Hippocampal formation (tissue), 2 donors: ENCODE results near the gene SLC14A1.
A peak's percentile ranks its signal among the peaks of the same experiment; 100 is the strongest.

Experiments used
- DNase-seq, 2 donors: peaks; one replicate each; lab custom pipeline; 2025; lab: John Stamatoyannopoulos, UW

Gene SLC14A1

DNA sequence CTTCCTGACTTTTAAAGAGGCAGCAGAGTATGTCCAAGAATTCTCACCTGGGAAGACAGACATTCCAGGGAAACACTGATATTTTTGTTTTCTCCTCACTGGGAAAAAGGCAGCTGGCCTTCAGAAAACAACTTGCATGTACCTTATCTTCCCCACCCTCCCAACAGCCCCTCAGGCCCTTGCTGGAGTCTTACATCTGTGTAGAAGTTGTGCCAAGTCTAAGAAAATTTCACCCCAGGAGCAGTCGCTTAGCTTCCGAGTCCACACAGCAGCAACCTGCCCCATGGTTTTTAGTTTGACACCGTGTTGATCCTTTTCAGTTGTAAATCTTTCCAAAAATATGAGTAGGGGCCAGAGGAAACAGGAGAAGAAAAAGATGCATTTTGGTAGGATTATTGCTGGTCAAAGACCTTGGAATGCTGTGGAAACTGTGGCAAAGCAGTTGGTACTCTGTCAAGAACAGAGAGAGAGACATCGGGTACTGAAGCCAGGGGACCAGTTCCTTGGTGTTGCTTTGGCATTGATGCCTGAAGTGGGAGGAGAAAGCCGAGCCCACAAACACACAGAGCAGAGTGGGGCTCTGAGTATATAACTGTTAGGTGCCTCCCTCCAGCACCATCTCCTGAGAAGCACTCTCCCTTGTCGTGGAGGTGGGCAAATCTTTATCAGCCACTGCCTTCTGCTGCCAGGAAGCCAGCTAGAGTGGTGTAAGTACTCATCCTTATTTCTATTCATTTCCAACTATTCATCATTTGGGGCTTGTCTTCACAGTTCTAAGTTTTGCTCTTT lies at the start of gene SLC14A1:
SLC14A1 (plus strand) TSS at position 615 of the 789 bp plus-strand sequence. CDS start 6,140 bp downstream, outside the sequence.
- no peak for DNase-seq

DNA sequence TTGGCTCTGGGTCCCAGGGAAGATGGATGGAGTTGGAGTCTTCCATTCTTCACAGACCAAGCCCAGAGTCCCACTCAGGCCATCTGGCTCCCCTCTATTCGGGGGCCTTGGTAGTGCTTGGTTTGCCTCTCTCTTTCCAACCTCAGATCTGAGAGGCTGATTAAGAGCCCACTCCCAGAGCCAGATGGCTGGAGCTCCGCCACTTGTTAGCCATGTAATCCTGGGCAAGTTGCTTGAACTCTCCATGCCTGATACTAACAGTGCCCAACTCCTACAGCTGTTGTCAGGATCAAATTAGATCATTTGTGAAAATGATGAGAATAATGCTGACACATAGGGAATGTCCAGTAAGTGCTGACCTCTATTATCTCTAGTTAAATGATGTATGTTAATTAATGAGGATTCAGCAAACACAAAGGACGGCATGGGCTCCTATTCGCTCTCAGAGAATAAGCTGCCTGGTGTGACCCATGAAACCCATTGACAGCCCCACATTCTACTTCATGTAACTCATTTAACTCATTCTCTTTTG lies 46.6 kb upstream of the SLC14A1 start:
- no peak for DNase-seq

DNA sequence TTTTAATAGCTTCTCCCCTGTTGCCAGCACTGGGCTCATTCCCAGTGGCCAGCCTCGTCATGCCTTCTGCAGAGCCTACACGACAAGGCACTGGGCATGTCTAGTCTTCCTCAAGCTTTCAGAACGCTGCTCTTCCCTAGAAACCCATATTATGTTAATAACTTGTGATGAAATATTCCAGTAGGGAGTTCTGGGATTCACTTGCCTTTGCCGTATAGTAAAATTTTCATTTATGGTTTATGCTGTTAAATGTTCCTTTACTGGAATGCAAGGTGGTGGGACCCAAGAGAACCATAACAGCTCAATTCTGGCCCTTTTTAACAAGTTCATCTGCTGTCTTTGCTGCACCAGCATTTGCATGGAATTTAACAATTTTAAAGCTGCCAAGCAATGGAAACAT lies 45.5 kb upstream of the SLC14A1 start:
- DNase-seq, result no peak

DNA sequence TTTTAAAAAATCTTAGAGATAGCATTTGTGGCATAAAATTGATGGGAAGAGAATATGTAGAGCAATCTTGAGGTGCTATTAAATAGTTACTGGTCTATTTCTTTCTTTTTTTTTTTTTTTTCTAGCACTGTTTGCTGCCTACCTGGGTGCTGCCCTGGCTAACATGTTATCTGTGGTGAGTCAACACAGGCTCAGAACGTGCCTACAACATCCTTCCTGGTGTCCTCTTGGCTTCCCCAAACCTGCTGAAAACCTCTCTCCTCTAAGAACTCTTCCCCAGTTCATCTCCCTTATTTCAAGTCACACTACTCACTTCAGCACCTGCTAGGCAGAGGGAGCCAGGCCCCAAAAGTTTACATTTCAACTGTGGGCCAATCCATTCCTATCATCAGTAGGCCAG lies 45.1 kb upstream of the SLC14A1 start:
- no peak for DNase-seq

DNA sequence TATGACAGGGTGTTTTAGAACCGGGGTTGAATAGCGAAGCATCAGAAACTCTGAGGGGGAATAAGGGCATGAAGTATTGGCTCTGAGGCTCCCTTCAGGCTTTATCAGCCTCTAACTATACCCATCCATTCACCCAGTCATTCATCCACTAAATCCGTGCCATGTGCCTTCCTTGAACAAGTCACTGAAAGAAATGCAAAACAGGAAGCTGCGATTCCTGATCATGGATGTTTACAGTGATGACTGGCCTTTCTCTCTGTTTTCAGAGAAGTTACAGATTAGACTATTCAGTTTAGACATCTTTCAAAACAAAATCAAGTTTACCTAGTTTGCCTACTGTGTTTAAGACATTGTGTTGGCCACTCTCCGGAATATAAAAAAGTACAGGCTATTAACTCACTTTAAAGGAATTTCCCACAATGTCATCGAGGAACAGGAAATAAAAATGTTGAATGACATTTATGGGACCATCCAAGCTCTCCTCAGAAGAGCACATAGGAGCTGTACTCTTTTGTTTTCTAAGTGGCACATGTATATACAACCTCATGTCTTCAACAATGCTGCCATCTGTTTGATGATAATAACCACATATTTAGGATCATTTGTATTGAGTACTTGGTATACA lies 43.8 kb upstream of the SLC14A1 start:
- DNase-seq, result no peak

DNA sequence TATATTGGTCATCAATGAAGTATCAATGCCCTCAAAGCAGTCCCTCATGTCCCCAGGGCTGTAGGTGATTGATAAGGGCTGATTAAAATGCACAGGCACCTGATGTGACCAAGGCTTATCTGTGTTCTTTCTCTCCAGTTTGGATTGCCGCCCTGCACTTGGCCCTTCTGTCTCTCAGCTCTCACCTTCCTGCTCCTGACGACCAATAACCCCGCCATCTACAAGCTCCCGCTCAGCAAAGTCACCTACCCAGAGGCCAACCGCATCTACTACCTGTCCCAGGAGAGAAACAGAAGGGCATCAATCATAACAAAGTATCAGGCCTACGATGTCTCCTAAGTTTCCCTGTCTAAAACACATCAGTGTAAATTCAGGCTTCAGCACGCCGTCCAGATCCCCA lies 41.8 kb upstream of the SLC14A1 start:
- DNase-seq, result no peak

DNA sequence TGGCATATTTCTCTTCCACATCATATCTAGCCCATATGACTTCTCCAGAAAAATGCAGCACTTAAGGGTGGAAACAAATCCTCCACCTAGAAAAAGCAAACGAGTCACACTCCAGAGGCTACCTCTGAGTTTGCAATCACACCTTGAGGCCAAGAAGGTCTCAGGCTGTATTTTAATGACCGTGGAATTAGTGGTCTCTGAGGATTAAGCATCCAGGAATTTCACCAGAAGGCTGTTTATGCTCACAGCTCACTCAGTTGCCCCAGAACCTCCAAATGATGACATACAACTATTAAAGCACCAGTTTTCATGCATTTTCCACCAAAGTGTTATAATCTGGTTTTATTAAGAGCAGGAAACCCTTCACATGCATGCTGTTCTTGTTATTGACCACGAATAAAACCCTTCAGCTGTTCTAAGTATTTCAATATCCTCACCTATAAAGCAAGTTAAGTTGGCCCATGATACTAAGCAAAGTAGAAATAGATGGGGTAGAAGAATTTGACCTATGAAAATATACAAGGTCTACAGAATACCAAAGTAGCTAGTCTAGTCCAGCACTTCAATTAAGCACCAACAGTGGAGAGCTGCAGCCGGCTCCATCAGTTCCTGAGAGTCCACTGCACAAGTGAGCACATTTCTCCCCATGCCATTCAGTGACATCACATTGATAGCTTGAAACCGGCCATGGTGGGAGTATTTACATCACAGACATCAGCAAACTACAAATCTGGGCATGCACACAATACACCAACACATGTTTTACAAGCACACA lies 39.5 kb upstream of the SLC14A1 start:
- no peak for DNase-seq

DNA sequence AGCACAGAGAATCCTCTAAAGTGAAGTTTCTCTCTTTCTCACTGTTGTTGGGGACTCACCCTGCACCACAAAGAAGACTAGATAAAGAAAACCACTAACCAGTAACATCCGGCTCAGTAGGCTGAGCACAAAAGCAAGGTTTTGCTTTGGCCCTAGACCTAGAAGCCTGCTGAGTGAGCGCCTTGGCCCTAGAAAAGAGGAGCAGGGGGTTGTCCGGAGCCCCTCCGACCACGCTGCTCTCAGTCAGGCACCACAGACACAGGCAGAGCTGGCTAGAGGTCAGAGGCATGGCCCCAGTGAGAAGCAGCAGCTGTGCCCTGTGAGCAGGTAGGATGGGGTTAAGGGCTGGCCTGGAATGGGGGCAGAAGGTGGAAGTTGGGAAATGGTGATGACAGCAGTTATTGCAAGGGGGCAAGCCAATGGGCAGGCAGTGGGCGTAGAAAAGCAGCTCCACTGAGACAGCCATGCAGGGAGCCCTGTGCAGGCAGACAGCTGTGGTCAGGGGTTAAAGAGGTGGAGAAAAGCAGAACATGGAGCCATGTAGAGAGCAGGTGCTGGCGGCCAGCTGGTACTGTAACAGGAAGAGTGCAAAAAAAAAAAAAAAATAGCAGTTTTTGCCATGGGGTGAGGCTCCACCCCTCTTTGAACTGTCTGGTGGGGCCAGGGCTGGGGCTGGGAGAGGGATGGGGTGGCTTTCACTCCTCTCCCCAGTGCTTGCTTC lies 36.9 kb upstream of the SLC14A1 start:
- DNase-seq, result no peak

DNA sequence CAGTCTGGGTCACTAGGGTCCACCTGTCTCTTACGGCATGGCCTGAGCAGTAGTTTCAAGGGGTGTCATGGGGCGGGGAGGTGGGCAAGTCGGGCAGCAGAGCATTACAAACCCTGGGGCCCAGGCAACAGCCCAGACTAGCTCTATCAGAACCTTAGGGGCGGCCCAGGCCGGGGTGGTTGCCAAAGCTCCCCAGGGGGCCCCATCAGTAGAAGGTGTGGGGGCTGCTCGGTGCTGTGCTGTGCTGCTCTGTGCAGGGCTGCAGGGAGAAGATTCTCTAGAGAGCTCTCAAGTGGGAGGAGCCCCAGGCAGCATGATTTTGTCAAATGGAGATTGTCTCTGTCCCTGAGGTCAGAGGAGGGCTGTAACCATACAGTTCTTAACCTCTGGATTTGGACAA lies 36.4 kb upstream of the SLC14A1 start:
- no peak for DNase-seq

DNA sequence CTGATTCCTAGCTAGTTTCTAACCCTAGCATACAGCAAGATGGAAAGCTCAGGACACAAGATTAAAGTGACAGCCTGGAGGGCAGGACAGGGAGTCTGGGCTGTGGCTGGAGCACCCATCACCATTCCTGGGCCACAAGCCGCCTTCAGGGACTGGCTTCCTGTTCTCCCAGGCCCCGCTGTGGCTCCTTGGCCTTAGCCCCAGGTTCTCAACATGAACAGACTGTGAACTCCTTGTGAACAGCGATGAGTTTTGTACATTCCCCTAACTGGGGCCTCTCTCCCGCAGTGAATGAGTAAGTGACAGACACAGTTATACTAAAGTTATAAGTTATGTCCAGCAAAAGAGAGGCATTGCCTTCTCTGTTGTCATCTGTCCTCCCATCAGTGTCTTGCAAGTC lies 35.9 kb upstream of the SLC14A1 start:
- DNase-seq, result no peak

DNA sequence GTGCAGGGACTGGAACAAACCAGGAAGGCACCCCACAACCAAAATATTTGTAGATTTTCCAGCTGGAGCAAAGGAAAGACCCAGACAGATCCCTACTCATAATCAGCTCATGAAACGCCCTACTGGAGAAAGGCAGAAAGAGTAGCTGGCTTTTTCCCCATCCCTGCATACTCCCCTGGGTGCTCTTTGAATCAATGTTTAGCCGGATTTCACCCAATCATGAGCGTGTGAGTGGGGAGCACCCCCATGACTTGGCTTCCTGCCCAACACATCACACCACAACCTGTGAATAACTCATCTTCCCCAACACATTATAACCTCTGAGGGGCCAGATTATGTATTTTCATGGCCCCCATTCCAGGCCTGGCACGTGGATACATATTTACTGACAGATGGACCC lies 35.1 kb upstream of the SLC14A1 start:
- DNase-seq, result no peak

DNA sequence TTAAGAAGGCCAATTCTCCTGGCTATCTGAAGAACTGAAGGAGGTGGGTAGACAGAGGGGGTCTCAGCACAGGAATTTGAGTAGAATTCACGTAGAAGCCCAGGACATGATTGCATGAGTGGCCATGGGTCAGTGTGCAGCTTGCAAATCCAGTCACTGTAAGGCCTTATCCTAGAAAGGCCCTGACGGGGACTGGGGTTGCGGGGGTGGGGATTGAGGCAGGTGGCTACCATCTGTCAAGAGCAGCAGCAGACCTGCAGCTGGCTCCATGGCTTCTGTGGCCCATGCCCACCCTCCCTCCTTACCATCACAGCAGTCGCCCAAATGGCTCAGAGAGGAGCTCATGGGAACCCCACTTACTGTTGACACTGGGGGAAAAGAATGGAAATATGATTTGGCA lies 34.6 kb upstream of the SLC14A1 start:
- DNase-seq, result no peak

DNA sequence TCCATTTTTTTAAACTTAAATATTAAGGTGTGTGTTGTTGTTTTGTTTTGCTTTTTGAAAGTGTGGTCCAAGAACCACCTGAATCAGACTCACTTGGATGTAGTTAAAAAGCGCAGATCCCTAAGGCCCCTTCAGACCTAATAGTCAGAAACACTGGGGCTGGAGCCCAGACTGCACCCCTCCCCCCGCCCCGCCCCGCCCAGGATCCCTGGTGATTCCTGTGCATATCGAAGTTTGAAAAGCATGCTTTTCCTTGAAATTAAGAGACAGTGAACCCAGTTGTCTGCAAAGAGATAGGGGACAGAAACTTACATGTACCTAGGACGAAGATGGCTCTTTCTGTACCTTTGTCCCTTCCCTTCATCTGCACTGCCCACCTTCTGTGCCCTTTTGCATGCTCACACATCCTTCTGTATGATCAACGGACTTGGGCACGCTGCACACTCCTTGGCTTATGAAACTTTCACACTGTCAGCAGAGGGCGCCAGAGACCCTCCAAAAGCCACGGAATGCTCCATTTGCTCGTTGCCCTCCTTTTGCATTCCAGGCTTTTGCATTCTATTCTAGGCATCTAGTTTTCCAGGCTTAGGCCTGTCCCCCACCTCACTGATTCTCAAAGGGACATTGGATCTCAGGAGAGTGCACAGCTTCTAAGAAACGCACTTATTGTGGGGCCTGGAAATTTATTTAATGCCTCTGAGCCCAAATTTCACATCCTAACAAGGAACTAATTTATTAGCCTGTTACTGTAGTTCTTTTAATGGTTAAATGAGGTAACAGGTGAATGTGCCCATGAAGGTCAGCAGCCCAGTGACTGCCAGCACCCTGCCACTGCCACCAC lies 32.8 kb upstream of the SLC14A1 start:
- DNase-seq, result peak; percentile 62 to 70

DNA sequence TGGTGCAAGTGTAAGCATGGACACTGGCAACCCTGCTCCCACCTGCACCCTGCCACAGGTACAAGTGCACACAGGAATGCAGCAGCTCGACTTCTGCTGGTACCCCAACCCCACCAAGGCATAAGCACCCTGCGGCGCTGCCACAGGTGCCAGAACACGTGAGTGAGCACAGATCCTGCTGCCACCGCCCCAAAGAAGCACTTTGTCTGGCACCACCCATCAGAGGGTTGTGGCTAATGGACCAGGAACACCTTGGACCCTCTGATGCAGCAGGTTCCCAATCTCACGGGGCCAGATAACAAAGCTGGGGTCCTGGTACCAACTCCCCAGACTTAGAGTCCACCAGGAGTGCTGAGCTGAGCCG lies 32.2 kb upstream of the SLC14A1 start:
- no peak for DNase-seq

DNA sequence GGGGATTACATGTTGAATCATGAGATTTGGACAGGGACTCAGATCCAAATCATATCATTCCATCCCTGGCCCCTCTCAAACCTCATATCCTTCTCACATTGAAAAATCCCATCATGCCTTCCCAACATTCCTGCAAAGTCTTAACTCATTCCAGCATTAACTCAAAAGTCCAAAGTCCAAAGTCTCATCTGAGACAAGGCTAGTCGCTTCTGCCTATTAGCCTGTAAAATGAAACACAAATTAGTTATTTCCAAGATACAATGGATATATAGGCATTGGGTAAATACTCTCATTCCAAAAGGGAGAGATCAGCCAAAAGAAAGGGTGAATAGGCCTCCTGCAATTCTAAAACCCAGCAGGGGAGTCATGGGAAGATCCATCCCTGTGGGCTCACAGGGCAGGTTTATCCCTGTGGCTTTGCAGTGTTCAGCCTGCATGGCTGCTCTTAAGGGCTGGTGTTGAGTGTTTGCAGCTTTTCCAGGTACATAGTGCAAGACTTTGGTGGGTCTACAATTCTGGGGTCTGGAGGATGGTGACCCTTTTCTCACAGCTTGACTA lies 21.2 kb upstream of the SLC14A1 start:
- no peak for DNase-seq

DNA sequence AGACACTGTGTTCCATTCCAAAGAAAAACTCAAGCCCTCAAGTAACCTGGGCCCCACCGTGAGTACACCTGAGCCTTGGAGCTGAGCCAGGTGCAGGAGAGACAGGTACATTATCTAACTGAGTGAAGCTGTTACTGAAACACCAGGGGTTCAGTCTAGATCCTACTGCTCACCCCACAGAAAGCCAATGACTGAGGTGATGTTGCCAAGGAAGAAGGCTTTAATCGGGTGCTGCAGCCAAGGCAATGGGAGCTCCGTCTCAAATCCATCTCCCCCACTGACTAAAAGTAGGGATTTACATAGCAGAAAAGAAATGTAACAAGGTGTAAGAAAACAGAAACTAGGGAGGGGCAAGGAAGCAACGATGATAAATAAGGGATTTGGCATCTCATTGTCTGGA lies 15.2 kb upstream of the SLC14A1 start:
- DNase-seq, result no peak

DNA sequence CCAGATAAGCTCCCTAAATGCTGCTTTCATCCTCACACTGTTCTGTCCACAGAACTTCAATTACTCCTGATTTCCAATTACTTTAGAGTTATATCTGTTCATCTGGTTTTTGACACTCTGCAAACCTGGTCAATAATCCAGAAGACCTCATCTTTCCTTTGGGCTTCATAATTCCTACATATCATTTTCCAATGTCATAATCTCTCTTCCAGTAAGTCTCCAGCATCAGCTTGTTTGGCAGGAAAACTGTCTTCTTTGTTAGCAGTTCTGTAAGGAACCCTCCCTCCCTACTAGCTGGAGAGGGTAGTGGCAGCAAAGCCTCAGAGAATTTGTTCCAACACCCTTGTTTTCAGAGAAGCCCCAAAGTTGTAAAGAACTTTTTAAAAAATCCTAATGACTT lies 11.9 kb upstream of the SLC14A1 start:
- DNase-seq, result peak in 1 of 2 donors; percentile 14

DNA sequence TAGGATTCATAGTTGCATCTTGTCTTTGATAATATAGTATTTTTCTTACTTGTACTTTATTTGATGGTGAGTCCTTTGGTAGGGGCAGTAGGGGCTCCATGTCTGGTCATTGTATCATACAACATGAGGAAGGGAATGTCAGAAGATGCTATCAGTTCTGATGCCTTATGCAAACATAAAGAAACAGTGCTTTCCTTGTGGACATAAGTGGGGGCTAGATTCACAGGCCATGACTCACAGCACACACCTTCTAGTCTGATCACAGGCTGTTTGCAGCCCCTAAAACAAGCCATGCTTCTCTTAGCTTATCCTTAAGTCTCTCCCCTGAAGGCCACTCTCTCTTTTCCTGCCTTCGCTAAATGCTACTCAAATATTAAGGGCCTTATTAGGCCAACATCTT lies 10.7 kb upstream of the SLC14A1 start:
- DNase-seq, result no peak

DNA sequence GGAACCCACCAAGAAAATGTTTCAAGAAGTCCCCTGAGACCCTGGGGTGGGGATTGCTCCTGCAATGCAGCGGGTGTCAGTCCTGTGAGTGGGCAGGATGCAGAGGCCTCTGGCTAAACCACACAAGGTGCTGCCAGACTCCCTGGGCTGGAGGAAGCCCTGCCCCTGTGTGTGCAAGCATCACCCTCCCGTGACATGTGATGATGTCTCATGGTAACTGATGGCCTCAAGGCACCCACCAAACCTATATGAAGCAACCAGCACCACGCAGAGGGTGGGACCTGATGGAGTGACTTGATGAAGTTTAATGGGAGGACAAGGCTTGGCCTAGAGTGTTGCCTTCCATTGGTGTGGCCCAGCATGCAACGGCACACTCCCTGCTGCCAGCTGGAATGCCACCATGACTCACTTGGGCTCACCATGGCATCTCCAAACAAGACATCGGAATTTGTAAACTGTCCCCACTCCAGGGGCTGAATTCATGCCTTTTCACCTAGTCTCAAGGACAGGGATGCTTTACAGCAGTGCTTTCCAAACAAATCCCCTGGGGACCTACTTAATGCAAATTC lies 8.7 kb upstream of the SLC14A1 start:
- no peak for DNase-seq

DNA sequence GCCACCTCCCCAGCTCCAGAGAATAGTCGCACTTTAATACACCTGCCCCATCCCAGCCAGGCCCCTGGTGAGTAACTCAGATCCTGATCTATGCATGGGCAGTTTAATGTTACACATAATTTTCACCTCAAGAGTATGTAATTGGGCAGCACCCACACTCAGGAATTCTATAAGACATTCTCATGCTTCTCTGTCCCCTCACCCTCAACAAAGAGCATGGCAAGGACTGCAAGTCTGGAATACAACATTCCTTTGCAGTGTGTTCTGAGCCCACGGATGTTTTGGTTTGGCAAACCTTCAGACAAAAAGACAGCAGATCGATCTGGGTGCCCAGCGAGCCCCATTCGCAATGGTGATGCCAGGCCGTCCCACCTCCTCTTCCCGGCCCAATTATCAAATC lies 4.9 kb upstream of the SLC14A1 start:
- no peak for DNase-seq

DNA sequence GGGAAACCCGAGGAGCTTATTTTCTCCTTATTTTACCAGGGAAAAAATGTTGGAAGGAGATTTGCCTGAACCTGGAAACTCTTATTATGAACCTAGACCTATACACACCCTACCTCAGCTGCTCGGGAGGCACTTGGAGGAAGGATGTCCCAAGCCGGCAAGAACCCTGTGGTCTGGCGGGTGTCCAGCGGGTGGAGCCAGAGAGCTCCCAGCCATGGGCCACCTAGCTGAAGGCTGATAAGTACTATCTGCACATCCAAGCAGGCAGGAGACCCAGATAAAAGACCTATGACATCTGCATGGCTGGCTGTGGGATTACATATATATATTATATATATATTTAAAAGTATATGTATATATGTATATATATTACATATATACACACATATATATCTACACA lies 1.1 kb upstream of the SLC14A1 start:
- DNase-seq, result no peak
